CD8-positive, alpha-beta memory T cell (primary cell): ENCODE results near the gene VAV2. TPM values are rescaled to one million over a fixed set of nuclear protein-coding genes. Genes with fewer than 3 reads are reported as not detected.

Experiments
- CTCF ChIA-PET: fragments of 350-600 bp; sonication (Branson Sonifier 250); formaldehyde crosslinking; loops from one replicate; lab custom pipeline; 2021; ENCODE audit warnings: antibody characterized with exemption; lab: Charles Lee
- POLR2A ChIA-PET: fragments of 350-600 bp; sonication (Branson Sonifier 250); formaldehyde crosslinking; loops from one replicate; lab custom pipeline; 2021; ENCODE audit warnings: antibody characterized with exemption; lab: Charles Lee
- DNase-seq, 5 donors: peaks; one replicate each; pipeline versions ENCODE4 v3.0.0 to v3.0.0-alpha.2; 2020 to 2022; ENCODE audit warnings: mixed read lengths in 1 of 5
- H3K27ac ChIP-seq: one replicate; pipeline ENCODE4 v1.7.0; 2013; ENCODE audit warnings: low read depth, mild to moderate bottlenecking, low read length, moderate library complexity
- H3K27me3 ChIP-seq: 2 replicates; pipeline ENCODE4 v1.7.0; 2013; ENCODE audit warnings: low read length, mild to moderate bottlenecking; ENCODE audit not compliant: insufficient read depth, poor library complexity, severe bottlenecking
- H3K36me3 ChIP-seq: 2 replicates; pipeline ENCODE4 v1.7.0; 2013; ENCODE audit warnings: mild to moderate bottlenecking, low read length, moderate library complexity; ENCODE audit not compliant: insufficient read depth
- H3K4me1 ChIP-seq: 2 replicates; pipeline ENCODE4 v1.7.0; 2013; ENCODE audit warnings: mild to moderate bottlenecking, low read length, moderate library complexity; ENCODE audit not compliant: insufficient read depth
- H3K4me3 ChIP-seq: 2 replicates; pipeline ENCODE4 v1.7.0; 2013; ENCODE audit warnings: mild to moderate bottlenecking, low read length
- H3K9me3 ChIP-seq: 2 replicates; pipeline ENCODE4 v1.7.0; 2013; ENCODE audit warnings: mild to moderate bottlenecking, low read length
- H3K27ac Mint-ChIP-seq, 8 donors: one replicate each; pipeline ENCODE4 v1.8.0; 2020 to 2021; ENCODE audit warnings: mixed read lengths in 8 of 8, mild to moderate bottlenecking in 6 of 8, inconsistent platforms in 3 of 8, moderate library complexity in 3 of 8
- H3K27me3 Mint-ChIP-seq, 2 donors: one replicate each; pipeline ENCODE4 v1.8.0; 2020 to 2021; ENCODE audit warnings: mixed read lengths in 2 of 2, mild to moderate bottlenecking in 1 of 2, moderate library complexity in 1 of 2
- H3K36me3 Mint-ChIP-seq, 3 donors: one replicate each; pipeline ENCODE4 v1.8.0; 2020 to 2021; ENCODE audit warnings: mixed read lengths in 3 of 3, inconsistent platforms in 1 of 3, mild to moderate bottlenecking in 1 of 3
- H3K4me1 Mint-ChIP-seq, 3 donors: one replicate each; pipeline ENCODE4 v1.8.0; 2020 to 2021; ENCODE audit warnings: mixed read lengths in 3 of 3, inconsistent platforms in 1 of 3, mild to moderate bottlenecking in 1 of 3
- H3K4me3 Mint-ChIP-seq, 7 donors: one replicate each; pipeline ENCODE4 v1.8.0; 2020 to 2021; ENCODE audit warnings: mixed read lengths in 7 of 7, mild to moderate bottlenecking in 6 of 7, moderate library complexity in 4 of 7, inconsistent platforms in 2 of 7
- H3K9me3 Mint-ChIP-seq, 5 donors: one replicate each; pipeline ENCODE4 v1.8.0; 2020 to 2022; ENCODE audit warnings: mixed read lengths in 5 of 5, mild to moderate bottlenecking in 3 of 5, moderate library complexity in 2 of 5, inconsistent platforms in 1 of 5
- polyA plus RNA-seq: library from polyadenylated mRNA; unstranded; fragments of 300-500 nt; fragmentation: Illumina TruSeq; gene quantifications from one replicate; pipeline ENCODE4 v1.2.3, GENCODE V29; 2021
- total RNA-seq, 2 experiments: library from RNA; stranded (reverse); gene quantifications; one replicate each; pipeline ENCODE4 v1.2.3, GENCODE V29; 2021

VAV2 gene
- total and polyA plus RNA-seq, 3 experiments from 2014 or later = 1.1 to 7.6 (median 6.0) TPM

DNA sequence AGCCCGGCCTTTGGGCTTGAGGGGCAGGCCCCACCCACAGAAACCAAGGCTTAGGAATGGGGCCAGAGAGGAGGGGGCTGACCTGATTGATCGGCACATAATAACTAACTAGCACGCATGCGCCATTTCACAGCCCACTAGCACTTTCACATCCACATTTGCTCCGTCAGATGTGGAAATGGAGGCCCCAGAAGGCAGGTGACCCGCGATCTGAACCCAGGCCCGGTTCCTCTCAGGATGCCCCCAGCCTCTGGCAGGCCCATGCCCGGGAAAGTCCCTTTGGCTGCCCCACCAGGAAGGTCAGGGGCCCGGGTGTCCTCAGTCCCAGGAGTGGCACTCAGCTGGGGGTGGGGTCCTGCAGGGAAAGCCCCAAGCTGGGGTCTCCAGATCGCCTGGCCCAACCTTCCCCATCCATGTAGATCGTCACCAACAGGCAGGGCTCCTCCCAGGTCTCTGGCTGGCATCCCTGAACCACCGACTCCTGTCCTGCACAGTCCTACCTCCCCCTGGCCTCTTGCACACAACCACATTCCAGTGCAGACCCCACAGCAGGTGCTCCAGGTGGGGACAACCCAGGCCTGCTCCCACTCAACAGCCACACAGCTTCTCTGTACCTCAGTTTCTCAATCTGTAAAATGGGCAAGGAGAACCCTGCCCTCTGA, 46.7 kb downstream of the VAV2 start:
- Histone ChIP-seq H3K4me1 (no peaks in the 10 kb centered on the region), H3K9me3 (no peaks in the 10 kb centered on the region), H3K36me3 (no peaks in the 10 kb centered on the region), H3K27ac (no peak overlapping the region), H3K4me3 (no peak overlapping the region), H3K27me3 (no peaks in the 10 kb centered on the region)
- Mint-ChIP-seq H3K9me3 (no peaks in the 10 kb centered on the region), H3K36me3 (no peaks in the 10 kb centered on the region), H3K4me3 (no peak overlapping the region), H3K27ac (no peak overlapping the region), H3K27me3 (no peaks in the 10 kb centered on the region), H3K4me1 (no peaks in the 10 kb centered on the region)
- ChIA-PET CTCF (no interaction called here), POLR2A (no interaction called here)
- peak in 1 of 5 donors; percentile 39 for DNase-seq

DNA sequence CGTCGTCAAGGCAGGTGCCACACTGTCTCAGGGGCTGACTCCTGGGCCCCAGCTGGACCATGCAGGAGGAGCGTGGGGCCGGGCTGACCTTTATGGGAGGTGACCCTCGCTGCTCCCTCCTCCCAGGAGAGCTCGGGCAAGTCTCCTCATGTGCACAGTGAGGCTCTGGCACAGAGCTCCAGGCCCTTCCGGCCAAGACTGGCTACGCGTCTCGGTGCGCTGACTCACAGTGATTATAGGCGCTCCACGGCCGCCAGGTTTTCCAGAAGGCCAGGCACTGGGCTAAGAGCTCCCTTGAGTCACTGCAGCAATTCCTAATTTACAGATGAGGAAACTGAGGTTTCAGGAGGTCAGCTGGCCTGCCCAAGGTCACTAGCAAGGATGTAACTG, 47.4 kb downstream of the VAV2 start:
- CTCF ChIA-PET = no interaction called here
- no peak overlapping the region for H3K27ac ChIP-seq

DNA sequence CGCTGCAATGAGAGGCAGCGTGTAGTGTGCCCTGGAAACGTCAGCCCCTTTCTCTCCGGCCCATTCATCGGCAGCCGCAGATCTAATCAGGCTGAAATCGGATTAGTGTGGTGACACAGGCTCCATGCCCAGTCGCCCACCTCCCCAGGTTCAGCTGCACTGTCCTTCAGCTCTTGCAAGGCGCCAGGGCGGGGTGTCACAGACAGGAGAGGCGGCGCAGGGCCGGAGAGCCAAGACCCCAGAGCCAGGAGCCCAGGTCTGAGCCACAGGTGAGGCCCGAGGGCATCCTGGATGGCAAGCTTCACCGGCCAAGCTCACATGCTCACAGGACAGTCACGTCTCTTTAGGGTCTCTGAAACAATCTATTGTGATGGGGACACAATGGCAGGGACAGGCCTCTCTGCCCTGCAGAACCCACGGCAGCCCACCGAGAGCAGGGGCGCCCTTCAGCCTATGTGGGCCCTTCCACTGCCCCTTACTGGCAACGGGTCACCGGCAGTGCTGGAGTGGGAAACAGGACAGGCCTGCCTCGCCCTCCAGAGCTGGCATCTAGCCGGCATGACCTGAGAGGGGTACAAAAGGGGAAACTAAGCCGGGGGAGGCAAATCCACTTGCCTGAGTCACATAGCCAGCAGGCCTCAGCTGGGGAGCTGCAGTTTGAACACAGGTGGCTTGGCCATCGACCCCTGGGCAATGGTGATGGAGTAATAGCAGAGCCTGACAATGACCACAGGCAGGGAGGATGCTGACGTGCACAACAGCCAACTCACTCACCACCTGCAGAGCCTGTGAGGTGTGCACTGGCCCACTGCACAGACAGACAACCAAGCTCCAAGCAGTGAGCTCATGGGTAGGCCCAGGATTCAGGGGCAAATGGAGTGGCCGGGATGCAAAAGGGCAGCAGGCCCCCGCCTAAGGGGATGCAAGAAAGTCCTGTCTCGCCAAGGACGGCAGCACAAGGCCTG, 48.1 kb downstream of the VAV2 start:
- Histone ChIP-seq H3K4me1 (no peaks in the 10 kb centered on the region), H3K27ac (no peak overlapping the region), H3K9me3 (no peaks in the 10 kb centered on the region), H3K36me3 (no peaks in the 10 kb centered on the region), H3K4me3 (no peak overlapping the region), H3K27me3 (no peaks in the 10 kb centered on the region)
- H3K27me3 Mint-ChIP-seq = no peaks in the 10 kb centered on the region
- no peaks in the 10 kb centered on the region for H3K36me3 Mint-ChIP-seq
- H3K27ac Mint-ChIP-seq = no peak overlapping the region
- H3K4me3 Mint-ChIP-seq = no peak overlapping the region
- H3K4me1 Mint-ChIP-seq = no peaks in the 10 kb centered on the region
- peak in 1 of 5 donors; percentile 47 for DNase-seq
- CTCF ChIA-PET = no interaction called here
- POLR2A ChIA-PET = no interaction called here
- no peaks in the 10 kb centered on the region for H3K9me3 Mint-ChIP-seq

More for the DNA sequence above, 47.4 kb downstream of the VAV2 start:
- Histone ChIP-seq H3K4me3 (no peak overlapping the region), H3K36me3 (no peaks in the 10 kb centered on the region), H3K27me3 (no peaks in the 10 kb centered on the region), H3K4me1 (no peaks in the 10 kb centered on the region), H3K9me3 (no peaks in the 10 kb centered on the region)
- POLR2A ChIA-PET = no interaction called here
- no peak overlapping the region for H3K4me3 Mint-ChIP-seq
- H3K36me3 Mint-ChIP-seq = no peaks in the 10 kb centered on the region
- no peaks in the 10 kb centered on the region for H3K27me3 Mint-ChIP-seq
- no peaks in the 10 kb centered on the region for H3K9me3 Mint-ChIP-seq
- peak in 1 of 5 donors; percentile 17 for DNase-seq
- H3K27ac Mint-ChIP-seq = no peak overlapping the region
- no peaks in the 10 kb centered on the region for H3K4me1 Mint-ChIP-seq

DNA sequence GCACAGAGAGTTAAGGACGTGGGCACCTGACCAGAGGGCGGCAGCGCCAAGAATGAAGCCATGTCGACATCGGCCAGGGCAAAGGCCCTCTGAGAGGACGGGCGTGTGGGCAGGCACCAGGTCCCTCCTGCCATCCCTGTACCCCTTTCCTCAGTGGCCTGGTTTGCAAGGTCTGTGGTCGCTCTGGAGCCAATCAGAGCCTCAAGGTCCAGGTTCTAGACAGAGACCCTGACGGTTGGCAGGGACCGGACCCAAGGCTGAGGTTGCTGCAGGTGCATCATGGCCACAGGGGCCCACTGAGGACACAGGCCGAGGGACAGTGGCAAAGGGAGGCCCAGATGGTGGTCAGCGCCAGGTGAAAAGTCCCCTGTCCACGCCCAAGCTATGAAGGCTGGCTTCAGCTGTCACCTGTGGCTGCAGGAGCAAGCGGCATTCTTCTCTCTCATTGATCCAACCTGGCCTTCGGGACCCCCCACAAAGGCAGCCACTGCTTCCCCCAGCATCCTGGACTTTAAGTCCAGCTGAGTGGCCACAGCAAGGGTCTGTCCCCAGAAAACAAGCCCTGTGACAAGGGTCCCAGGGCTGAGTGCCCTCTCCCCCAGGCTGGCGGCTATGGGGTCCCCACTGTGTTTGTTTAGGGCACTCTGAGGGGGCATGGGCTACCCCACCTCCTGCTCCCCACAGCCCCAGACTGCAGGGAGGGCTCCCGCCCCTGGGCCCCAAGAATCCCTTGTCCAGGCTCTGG, 48.9 kb downstream of the VAV2 start:
- Histone ChIP-seq H3K27ac (no peak overlapping the region), H3K4me1 (no peaks in the 10 kb centered on the region), H3K9me3 (no peaks in the 10 kb centered on the region), H3K36me3 (no peaks in the 10 kb centered on the region), H3K27me3 (no peaks in the 10 kb centered on the region), H3K4me3 (no peak overlapping the region)
- Mint-ChIP-seq H3K27me3 (no peaks in the 10 kb centered on the region), H3K4me1 (no peaks in the 10 kb centered on the region), H3K27ac (no peak overlapping the region), H3K36me3 (no peaks in the 10 kb centered on the region), H3K4me3 (no peak overlapping the region), H3K9me3 (no peaks in the 10 kb centered on the region)
- peak in 1 of 5 donors; percentile 43 for DNase-seq
- ChIA-PET POLR2A (no interaction called here), CTCF (no interaction called here)

DNA sequence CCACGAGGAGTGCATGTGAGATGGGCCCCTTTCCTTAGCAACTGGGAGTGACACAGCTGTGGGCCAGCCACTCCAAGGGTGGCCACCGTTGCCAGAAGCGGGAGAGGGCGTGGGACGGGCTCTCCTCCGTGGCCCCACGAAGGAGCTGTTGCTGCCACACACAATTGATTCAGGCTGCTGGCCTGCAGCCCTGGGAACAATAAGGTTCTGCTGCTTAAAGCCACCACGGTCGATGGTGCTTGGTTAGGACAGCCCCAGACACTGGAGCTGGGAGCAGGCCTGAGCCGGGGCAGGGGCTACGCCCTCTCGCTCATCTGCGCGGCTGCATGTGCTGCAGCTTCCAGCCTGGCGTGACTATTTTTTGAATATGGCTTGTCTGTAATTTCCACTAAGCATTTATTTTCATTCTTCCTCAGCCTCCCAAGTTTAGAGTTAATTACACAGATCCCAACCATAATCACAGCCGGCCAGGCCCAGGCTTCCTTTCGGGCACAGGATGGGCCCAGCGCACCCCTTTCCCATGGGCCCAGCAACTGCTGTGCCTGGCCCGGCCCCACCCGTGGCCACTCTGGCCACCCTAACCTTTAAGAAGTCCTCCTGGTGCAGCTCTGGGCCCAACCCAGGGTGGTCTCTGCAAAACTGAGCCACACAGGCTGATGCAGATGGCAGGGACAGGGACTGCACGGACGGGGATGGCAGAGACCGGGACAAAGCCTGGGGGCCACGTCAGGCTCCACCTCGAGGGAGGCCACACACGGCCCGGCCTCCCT, 49.7 kb downstream of the VAV2 start:
- H3K4me3 Mint-ChIP-seq = no peak overlapping the region
- no peaks in the 10 kb centered on the region for H3K36me3 Mint-ChIP-seq
- POLR2A ChIA-PET = no interaction called here
- Histone ChIP-seq H3K36me3 (no peaks in the 10 kb centered on the region), H3K4me3 (no peak overlapping the region), H3K27me3 (no peaks in the 10 kb centered on the region), H3K9me3 (no peaks in the 10 kb centered on the region), H3K4me1 (no peaks in the 10 kb centered on the region), H3K27ac (no peak overlapping the region)
- no peak overlapping the region for H3K27ac Mint-ChIP-seq
- H3K4me1 Mint-ChIP-seq = no peaks in the 10 kb centered on the region
- CTCF ChIA-PET = no interaction called here
- H3K27me3 Mint-ChIP-seq = no peaks in the 10 kb centered on the region
- peak in 1 of 5 donors; percentile 29 for DNase-seq
- H3K9me3 Mint-ChIP-seq = no peaks in the 10 kb centered on the region

DNA sequence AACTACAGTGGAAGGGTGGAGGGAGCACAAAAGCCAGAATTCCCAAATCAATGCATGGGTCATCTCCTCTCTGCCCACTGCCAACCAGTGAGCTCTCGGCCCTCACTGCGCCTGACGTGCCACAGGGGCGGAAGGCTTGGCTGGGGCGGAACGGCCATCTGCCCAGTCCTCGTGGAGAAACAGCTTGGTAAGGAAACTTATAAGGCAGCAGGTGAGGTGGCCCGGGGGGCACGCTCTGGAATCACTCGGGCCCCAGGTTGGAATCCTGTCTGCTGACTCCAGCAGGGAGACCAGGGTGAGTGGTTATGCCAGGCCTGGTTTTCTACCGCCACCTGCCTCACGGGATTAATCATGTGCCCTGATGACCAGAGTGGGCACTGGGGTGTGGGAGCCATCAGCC, 52.3 kb downstream of the VAV2 start:
- H3K9me3 Mint-ChIP-seq = no peaks in the 10 kb centered on the region
- Histone ChIP-seq H3K4me1 (no peaks in the 10 kb centered on the region), H3K36me3 (no peaks in the 10 kb centered on the region), H3K27ac (no peak overlapping the region), H3K9me3 (no peaks in the 10 kb centered on the region), H3K4me3 (no peak overlapping the region), H3K27me3 (no peaks in the 10 kb centered on the region)
- H3K4me1 Mint-ChIP-seq = no peaks in the 10 kb centered on the region
- DNase-seq = no peak
- no peaks in the 10 kb centered on the region for H3K27me3 Mint-ChIP-seq
- H3K27ac Mint-ChIP-seq = no peak overlapping the region
- ChIA-PET POLR2A (no interaction called here), CTCF (no interaction called here)
- H3K36me3 Mint-ChIP-seq = no peaks in the 10 kb centered on the region
- H3K4me3 Mint-ChIP-seq = no peak overlapping the region

DNA sequence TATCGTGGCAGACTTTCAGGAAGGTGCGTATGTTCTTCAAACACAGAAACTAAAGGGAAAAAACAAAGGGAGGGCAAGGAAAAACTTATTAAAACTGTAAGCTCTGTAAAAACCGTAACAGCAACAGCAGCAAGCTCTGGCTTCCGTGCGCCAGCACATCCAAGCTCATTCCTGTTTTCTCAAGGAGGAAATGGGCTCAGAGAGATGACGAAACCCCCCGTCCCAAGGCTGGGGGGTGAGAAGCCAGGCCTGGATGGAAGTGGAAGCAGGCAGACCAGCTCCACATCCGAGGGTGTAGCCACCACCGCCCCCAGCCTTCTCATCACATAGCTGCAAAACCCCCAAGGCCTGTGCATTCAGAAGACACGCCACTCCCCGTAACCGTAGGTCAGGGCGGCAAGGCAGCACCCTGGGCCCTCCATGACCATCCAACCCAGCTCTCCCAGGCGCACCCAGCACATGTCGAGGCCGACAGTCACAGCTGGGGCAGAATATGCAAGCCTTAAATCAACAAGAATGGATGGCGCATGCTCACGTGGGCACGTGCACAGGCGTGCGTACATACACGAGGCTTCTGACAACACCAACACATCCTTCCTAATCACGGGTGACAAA, 52.8 kb downstream of the VAV2 start:
- no peaks in the 10 kb centered on the region for H3K9me3 Mint-ChIP-seq
- H3K4me3 ChIP-seq = no peak overlapping the region
- no peaks in the 10 kb centered on the region for H3K4me1 Mint-ChIP-seq
- no peaks in the 10 kb centered on the region for H3K27me3 Mint-ChIP-seq
- H3K27ac Mint-ChIP-seq = peak overlapping the region in 1 of 8 donors; percentile 1
- no peaks in the 10 kb centered on the region for H3K27me3 ChIP-seq
- no peak overlapping the region for H3K27ac ChIP-seq
- no peaks in the 10 kb centered on the region for H3K9me3 ChIP-seq
- H3K4me1 ChIP-seq = no peaks in the 10 kb centered on the region
- H3K36me3 ChIP-seq = no peaks in the 10 kb centered on the region
- H3K4me3 Mint-ChIP-seq = no peak overlapping the region
- H3K36me3 Mint-ChIP-seq = no peaks in the 10 kb centered on the region
- ChIA-PET POLR2A (no interaction called here), CTCF (no interaction called here)
- DNase-seq = no peak
